Skeletal muscle tissue (tissue), 4 donors: ENCODE measurements around the gene WTIP. TPM values are rescaled to one million over a fixed set of nuclear protein-coding genes. Genes with fewer than 3 reads are reported as not detected.

Source experiments
- H3K27ac ChIP-seq: one replicate; pipeline ENCODE4 v1.7.0; 2013; ENCODE audit warnings: mild to moderate bottlenecking, low read depth, low read length, inconsistent platforms
- H3K27me3 ChIP-seq, 3 donors: one replicate each; pipeline ENCODE4 v1.7.0; 2013; ENCODE audit warnings: low read length in 3 of 3; ENCODE audit not compliant: control insufficient read depth in 3 of 3, insufficient read depth in 3 of 3
- H3K36me3 ChIP-seq, 3 donors: one replicate each; pipeline ENCODE4 v1.7.0; 2013; ENCODE audit warnings: low read length in 3 of 3; ENCODE audit not compliant: control insufficient read depth in 3 of 3, insufficient read depth in 3 of 3
- H3K4me1 ChIP-seq, 3 donors: one replicate each; pipeline ENCODE4 v1.7.0; 2013; ENCODE audit warnings: low read length in 3 of 3, mild to moderate bottlenecking in 3 of 3; ENCODE audit not compliant: control insufficient read depth in 3 of 3, insufficient read depth in 3 of 3
- H3K4me3 ChIP-seq, 3 donors: one replicate each; pipeline ENCODE4 v1.7.0; 2013; ENCODE audit warnings: low read length in 3 of 3
- H3K9ac ChIP-seq, 3 donors: one replicate each; pipeline ENCODE4 v1.7.0; 2013; ENCODE audit warnings: low read length in 3 of 3, mild to moderate bottlenecking in 3 of 3, moderate library complexity in 2 of 3, low read depth in 1 of 3
- H3K9me3 ChIP-seq, 3 donors: one replicate each; pipeline ENCODE4 v1.7.0; 2013; ENCODE audit warnings: low read length in 3 of 3; ENCODE audit not compliant: control insufficient read depth in 3 of 3
- total RNA-seq: library from RNA; depleted of rRNA; stranded (reverse); fragments of >200 nt; gene quantifications from one replicate; pipeline ENCODE4 v1.2.3, GENCODE V29; 2014
- donor health status: Osteomylitis.

Gene WTIP
- total RNA-seq, 1 donor from 2014 or later: 12.0 TPM

DNA sequence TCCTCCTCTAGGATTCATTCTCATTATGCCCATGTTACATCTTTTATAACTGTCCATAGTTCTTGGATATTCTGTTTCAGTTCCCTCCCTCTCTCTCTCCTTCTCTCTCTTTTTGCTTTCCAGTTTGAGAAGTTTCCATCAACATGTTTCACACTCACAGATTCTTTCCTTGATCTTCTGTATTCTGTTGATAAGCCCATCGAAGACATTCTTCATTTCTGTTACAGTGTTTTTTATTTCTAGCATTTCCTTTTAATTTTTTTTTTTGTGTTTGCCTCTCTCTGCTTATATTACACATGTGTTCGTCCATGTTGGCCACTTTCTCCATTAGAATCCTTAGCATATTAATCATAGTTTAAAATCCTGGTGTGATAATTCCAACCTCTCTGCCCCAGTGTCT lies 68.3 kb downstream of the WTIP start:
- Histone ChIP-seq H3K4me3 (no peak overlapping the region), H3K9ac (no peak overlapping the region), H3K9me3 (peaks cover 3 to 9% (median 4%) of the 10 kb centered on the region in 3 donors), H3K27me3 (no peaks in the 10 kb centered on the region), H3K4me1 (no peaks in the 10 kb centered on the region), H3K36me3 (no peaks in the 10 kb centered on the region), H3K27ac (no peak overlapping the region)

DNA sequence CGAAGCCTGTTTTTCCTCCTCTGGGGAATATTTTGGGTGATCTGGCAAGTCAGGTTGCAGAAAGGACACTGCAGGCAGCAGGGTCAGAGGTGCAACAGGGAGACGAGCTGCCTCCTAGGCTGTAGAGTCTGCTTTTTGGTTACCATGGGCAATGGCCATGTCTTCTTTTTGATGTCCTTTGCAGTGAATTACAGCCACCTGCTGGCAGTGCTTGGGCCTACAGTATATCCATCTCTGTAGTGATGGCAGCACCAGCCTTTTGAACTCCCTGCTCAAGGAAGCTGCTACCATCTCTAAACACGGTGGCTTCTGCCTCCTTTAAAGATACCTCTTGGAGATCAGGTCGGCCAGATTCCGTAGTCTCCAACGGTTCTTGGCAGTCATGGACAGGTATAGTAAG lies 73.9 kb downstream of the WTIP start:
- H3K4me3 ChIP-seq: no peak overlapping the region
- H3K9ac ChIP-seq: no peak overlapping the region
- no peak overlapping the region for H3K27ac ChIP-seq
- no peaks in the 10 kb centered on the region for H3K36me3 ChIP-seq
- peaks cover 0 to 3% (median 1%) of the 10 kb centered on the region in 3 donors for H3K9me3 ChIP-seq
- H3K27me3 ChIP-seq: peaks cover 0 to 10% (median 7%) of the 10 kb centered on the region in 3 donors
- H3K4me1 ChIP-seq: no peaks in the 10 kb centered on the region

DNA sequence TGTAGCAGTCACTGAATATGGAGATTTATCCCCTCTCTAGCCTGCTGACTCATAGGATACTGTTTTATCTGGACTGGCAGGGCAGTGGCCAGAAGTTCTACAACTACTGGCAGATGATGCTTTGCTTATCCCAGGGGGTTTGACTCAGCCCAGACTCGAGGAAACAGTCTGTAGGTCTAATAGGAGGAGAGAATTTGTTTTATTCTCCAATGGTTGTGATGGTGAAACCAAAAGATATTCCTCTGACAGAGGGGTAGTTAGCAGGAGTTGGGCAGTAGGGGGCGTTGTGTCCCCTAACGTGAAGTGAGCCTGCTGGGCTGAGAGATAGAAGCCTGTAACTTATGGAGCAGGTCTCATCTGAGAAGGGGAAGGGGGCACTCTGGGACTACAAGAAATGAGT lies 74.9 kb downstream of the WTIP start:
- no peak overlapping the region for H3K4me3 ChIP-seq
- H3K9ac ChIP-seq: no peak overlapping the region
- H3K27ac ChIP-seq: no peak overlapping the region
- no peaks in the 10 kb centered on the region for H3K4me1 ChIP-seq
- peaks cover 0 to 10% (median 9%) of the 10 kb centered on the region in 3 donors for H3K27me3 ChIP-seq
- H3K9me3 ChIP-seq: no peaks in the 10 kb centered on the region
- no peaks in the 10 kb centered on the region for H3K36me3 ChIP-seq

DNA sequence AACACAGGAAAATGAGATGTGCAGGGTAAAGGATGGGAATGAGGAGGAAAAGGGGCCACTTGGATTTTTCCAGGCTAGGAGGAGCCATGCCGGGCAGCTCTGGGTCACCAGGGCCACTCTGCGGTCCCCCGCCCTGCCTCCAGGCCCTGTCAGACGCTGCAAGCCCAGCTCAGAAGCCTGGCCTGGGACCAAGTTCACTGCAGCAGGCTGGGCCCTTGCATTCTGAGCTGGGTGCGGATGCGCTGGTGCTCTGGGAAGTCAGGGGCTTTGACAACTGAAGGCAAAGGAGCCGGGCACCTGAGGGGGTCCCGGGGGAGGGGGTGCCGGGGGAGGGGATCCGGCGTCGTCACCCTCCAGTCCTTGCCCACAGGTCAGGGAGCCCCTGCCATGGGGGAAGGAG lies 77.5 kb downstream of the WTIP start:
- H3K4me3 ChIP-seq: no peak overlapping the region
- no peaks in the 10 kb centered on the region for H3K4me1 ChIP-seq
- H3K27me3 ChIP-seq: peaks cover 0 to 10% (median 9%) of the 10 kb centered on the region in 3 donors
- H3K27ac ChIP-seq: no peak overlapping the region
- no peak overlapping the region for H3K9ac ChIP-seq
- H3K36me3 ChIP-seq: no peaks in the 10 kb centered on the region
- no peaks in the 10 kb centered on the region for H3K9me3 ChIP-seq

DNA sequence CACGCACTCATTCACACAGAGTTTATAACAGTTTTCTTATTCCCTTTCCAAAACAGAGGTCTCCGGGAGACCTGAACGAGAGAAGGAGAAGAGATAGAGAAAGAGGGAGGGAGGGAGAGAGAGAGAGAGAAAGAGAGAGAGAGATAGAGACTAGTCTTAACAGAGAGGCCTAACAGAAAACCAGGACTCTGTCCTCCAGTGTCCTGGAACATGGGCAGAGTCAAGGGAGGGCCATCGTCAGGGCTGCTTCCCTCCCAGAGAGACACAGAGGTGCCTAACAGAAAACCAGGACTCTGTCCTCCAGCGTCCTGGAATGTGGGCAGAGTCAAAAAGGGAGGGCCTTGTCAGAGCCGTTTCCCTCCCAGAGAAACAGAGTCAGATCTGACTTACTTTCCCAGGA lies 78.7 kb downstream of the WTIP start:
- no peaks in the 10 kb centered on the region for H3K9me3 ChIP-seq
- no peaks in the 10 kb centered on the region for H3K4me1 ChIP-seq
- H3K9ac ChIP-seq: no peak overlapping the region
- H3K27ac ChIP-seq: no peak overlapping the region
- no peak overlapping the region for H3K4me3 ChIP-seq
- H3K36me3 ChIP-seq: no peaks in the 10 kb centered on the region
- peaks cover 0 to 10% (median 9%) of the 10 kb centered on the region in 3 donors for H3K27me3 ChIP-seq

Other genes starting within 250 kb of the WTIP start
- gene GARRE1, start 227.2 kb upstream of the WTIP start, total RNA-seq: 17.2 TPM
- gene GPI, start 116.6 kb upstream of the WTIP start, total RNA-seq: 80.4 TPM
- gene PDCD2L, start 77.4 kb upstream of the WTIP start, total RNA-seq: 19.8 TPM
- gene UBA2, start 53.4 kb upstream of the WTIP start, total RNA-seq: 121 TPM
- 0.52 TPM for gene SCGB2B2, start 195.4 kb downstream of the WTIP start, total RNA-seq
- 16.2 TPM for gene ZNF302, start 195.9 kb downstream of the WTIP start, total RNA-seq